Progenitor cell of endocrine pancreas (in vitro differentiated cells): ENCODE results near the gene CALM1. TPM values are rescaled to one million over a fixed set of nuclear protein-coding genes. Genes with fewer than 3 reads are reported as not detected.
"Not testable (repeated sequence)": the region's sequence is repeated elsewhere in the genome, so short reads cannot be mapped to it uniquely, and the experiment has no call there.

Experiments used
- DNase-seq: peaks from one replicate; pipeline ENCODE4 v3.0.0; 2021; ENCODE audit warnings: low spot score; ENCODE audit not compliant: unreplicated experiment
- H3K27ac Mint-ChIP-seq: 2 replicates; pipeline ENCODE4 v1.8.0; 2021; ENCODE audit warnings: mild to moderate bottlenecking, moderate library complexity, mixed read lengths
- H3K27me3 Mint-ChIP-seq: 2 replicates; pipeline ENCODE4 v1.8.0; 2021; ENCODE audit warnings: mixed read lengths
- H3K36me3 Mint-ChIP-seq: 2 replicates; pipeline ENCODE4 v1.8.0; 2022; ENCODE audit warnings: mixed read lengths; ENCODE audit not compliant: insufficient read depth
- H3K4me1 Mint-ChIP-seq: 2 replicates; pipeline ENCODE4 v1.8.0; 2021; ENCODE audit warnings: low read depth, mixed read lengths
- H3K4me3 Mint-ChIP-seq: 2 replicates; pipeline ENCODE4 v1.8.0; 2021; ENCODE audit warnings: low read depth, mild to moderate bottlenecking, moderate library complexity, mixed read lengths
- H3K9me3 Mint-ChIP-seq: 2 replicates; pipeline ENCODE4 v1.8.0; 2021; ENCODE audit warnings: low read depth, mixed read lengths
- total RNA-seq: library from RNA; stranded (reverse); gene quantifications from 2 replicates; pipeline ENCODE4 v1.2.1, GENCODE V29; 2021
- TF ChIP-seq, protein P1 (sequence below): fragments of 200-600 bp; sonication (generic); IDR thresholded peaks from one replicate; pipeline ENCODE4 v1.5.0; 2021; ENCODE audit warnings: antibody characterized with exemption, mild to moderate bottlenecking; ENCODE audit not compliant: unreplicated experiment

CALM1 gene
- total RNA-seq, 1 donor from 2014 or later = 331 TPM

DNA sequence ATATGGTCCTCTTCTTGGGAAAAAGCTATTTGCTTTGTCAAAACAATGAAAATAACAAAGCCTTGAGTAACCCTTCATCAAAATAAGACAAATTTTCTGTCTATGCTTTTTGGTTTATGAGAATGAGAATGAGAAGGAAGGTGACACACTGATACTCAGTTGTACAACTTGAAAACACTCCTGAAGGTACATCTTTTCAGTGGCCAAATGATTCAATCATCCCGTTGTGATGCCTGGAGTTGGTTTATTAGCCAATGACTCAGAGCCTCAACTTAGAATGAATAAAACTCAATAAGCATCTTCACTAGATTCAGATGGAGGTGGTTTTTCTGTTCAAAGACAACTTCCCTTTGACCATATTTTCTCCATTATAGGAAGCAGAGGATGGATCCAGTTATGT is 7.8 kb upstream of the CALM1 start:
- H3K36me3 Mint-ChIP-seq = no peaks in the 10 kb centered on the region
- no peak overlapping the region for H3K4me3 Mint-ChIP-seq
- TF ChIP-seq, protein P1, sequence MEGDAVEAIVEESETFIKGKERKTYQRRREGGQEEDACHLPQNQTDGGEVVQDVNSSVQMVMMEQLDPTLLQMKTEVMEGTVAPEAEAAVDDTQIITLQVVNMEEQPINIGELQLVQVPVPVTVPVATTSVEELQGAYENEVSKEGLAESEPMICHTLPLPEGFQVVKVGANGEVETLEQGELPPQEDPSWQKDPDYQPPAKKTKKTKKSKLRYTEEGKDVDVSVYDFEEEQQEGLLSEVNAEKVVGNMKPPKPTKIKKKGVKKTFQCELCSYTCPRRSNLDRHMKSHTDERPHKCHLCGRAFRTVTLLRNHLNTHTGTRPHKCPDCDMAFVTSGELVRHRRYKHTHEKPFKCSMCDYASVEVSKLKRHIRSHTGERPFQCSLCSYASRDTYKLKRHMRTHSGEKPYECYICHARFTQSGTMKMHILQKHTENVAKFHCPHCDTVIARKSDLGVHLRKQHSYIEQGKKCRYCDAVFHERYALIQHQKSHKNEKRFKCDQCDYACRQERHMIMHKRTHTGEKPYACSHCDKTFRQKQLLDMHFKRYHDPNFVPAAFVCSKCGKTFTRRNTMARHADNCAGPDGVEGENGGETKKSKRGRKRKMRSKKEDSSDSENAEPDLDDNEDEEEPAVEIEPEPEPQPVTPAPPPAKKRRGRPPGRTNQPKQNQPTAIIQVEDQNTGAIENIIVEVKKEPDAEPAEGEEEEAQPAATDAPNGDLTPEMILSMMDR = no peak
- H3K9me3 Mint-ChIP-seq = no peaks in the 10 kb centered on the region
- H3K27me3 Mint-ChIP-seq = no peaks in the 10 kb centered on the region
- peaks cover 24% of the 10 kb centered on the region for H3K4me1 Mint-ChIP-seq
- no peak overlapping the region for H3K27ac Mint-ChIP-seq
- no peak for DNase-seq

DNA sequence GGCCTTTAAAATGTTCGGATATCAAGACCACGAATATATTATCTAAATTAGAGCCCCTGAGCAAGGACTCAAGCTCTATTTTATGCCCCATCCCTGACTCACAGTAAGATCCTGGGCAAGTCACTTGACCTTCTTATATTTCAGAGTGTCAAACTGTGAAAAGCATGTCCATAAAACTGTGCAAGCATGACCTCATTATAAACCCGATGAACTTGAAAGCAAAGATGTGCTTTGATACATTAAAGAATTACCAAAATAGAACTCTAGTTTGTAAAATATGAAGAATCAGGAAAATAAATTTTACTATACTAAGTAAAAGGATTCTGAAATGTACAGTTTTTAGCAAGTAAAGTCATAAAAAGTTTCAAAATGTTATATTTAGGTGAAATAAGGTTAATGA is 2.9 kb upstream of the CALM1 start:
- H3K27me3 Mint-ChIP-seq = peaks cover 2% of the 10 kb centered on the region
- DNase-seq = no peak
- no peaks in the 10 kb centered on the region for H3K9me3 Mint-ChIP-seq
- H3K4me3 Mint-ChIP-seq = no peak overlapping the region
- H3K27ac Mint-ChIP-seq = no peak overlapping the region
- TF ChIP-seq, protein P1 = no peak
- H3K36me3 Mint-ChIP-seq = no peaks in the 10 kb centered on the region
- peaks cover 6% of the 10 kb centered on the region for H3K4me1 Mint-ChIP-seq

DNA sequence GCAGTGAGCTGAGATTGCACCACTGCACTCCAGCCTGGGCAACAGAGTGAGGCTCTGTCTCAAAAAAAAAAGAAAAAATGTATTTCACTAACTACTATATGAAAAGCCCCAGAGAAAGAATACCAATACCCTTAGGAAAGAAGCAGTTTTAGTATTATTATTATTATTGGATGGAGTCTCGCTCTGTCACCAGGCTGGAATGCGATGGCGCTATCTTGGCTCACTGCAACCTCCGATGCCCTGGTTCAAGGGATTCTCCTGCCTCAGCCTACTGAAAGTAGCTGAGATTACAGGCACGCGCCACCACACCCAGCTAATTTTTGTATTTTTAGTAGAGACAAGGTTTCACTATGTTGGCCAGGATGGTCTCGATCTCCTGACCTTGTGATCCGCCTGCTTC is 2.0 kb upstream of the CALM1 start:
- H3K27ac Mint-ChIP-seq, DNase-seq, H3K36me3 Mint-ChIP-seq, H3K27me3 Mint-ChIP-seq, H3K4me3 Mint-ChIP-seq, H3K9me3 Mint-ChIP-seq: not testable (repeated sequence)
- H3K4me1 Mint-ChIP-seq = peaks cover 12% of the 10 kb centered on the region

DNA sequence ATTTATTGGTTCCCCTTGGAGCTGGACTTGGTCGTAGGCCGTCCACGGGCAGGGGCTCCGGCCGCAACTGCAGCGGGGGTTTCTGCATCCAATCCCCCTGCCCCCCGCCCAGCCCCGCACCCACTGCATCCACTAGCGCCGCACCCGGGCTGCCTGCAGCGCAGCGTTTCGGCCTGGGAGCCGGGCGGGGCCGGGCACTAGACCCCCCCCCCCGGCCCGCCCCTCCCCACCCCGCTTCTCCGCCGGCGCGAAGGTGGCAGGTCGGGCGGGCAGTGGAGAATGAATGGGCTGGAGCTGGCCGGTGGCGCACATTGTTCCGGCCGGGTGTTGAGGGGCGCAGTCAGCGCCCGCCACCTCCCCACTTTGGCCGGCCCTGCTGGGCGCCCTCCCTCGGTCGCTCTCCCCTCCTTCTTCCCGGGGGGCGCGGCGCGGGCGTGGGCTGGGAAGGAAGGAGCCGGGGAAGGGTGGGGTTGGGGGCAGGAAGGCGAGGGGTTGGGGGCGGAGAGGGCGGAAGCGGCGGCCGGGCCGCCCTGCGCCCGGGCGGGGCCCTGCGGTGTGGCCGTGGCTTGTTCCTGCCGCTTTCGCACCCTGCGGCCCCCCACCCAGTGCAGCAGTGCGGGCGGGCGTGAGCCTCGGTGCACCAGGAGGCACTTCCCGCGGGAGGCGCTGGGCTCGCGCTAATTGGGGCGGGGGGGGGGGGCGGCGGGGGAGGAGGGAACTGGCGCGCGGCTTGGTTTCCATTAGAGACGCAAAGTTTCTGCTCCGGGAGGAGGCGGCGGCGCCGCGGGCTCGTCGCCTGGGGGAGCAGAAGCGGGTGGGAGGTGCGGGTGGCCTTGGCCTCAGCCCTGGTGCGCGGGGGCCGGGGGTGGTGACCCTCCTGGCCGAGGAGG is 841 bp downstream of the CALM1 start:
- TF ChIP-seq, protein P1 = no peak
- H3K4me1 Mint-ChIP-seq = peaks cover 27% of the 10 kb centered on the region
- DNase-seq = peak; percentile 26
- peak overlapping the region; percentile 96 for H3K4me3 Mint-ChIP-seq
- H3K27me3 Mint-ChIP-seq = peaks cover 2% of the 10 kb centered on the region
- peak overlapping the region; percentile 96 for H3K27ac Mint-ChIP-seq
- peaks cover 21% of the 10 kb centered on the region for H3K36me3 Mint-ChIP-seq
- H3K9me3 Mint-ChIP-seq = no peaks in the 10 kb centered on the region

DNA sequence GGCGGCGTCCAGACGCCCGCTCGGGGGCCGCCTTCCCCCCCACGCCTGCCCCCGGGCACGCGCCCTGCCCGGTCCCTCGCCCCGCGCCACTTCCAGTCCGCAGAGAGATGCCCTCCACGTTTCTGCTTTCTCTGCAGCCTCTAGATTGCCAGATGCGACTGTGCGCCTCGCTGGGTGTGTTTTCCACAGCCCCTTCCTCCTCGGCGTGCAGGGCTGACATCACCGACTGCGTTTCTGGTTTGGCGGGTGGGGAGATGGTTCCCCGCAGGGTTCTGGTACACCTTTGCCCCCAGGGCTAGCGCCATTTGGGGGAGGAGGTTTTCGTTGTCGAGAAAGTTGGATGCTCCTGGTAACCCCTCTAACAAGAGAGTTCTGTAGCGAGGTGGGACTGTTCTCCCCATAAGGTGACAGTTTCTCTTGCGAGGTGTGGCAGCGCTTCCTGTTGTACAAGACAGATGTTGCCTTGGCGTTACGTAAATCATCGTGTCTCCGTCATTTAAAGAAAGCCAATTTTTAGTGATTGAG is 1.5 kb downstream of the CALM1 start:
- H3K36me3 Mint-ChIP-seq = peaks cover 26% of the 10 kb centered on the region
- DNase-seq = peak; percentile 26
- H3K27me3 Mint-ChIP-seq = peaks cover 2% of the 10 kb centered on the region
- H3K9me3 Mint-ChIP-seq = no peaks in the 10 kb centered on the region
- H3K27ac Mint-ChIP-seq = peak overlapping the region; percentile 93
- peaks cover 27% of the 10 kb centered on the region for H3K4me1 Mint-ChIP-seq
- TF ChIP-seq, protein P1 = peak; percentile 6
- H3K4me3 Mint-ChIP-seq = peak overlapping the region; percentile 90
